Measurements from ENCODE around the gene PAPOLG. TPM values are rescaled to one million over a fixed set of nuclear protein-coding genes. Genes with fewer than 3 reads are reported as not detected.

PAPOLG gene
- total and polyA plus RNA-seq, 2 of the 4 experiments (the other 2 are of a cell fraction), result 3.5 to 12.4 TPM

- H3K4me1 ChIP-seq (ENCODE audit: control insufficient read depth, insufficient read depth, low read length), result peaks cover 2% of the 10 kb centered on the region; the same call in 1 of the 2 replicates
- H4K91ac ChIP-seq (ENCODE audit: insufficient read depth, low read depth, low read length), result no peak overlapping the region
- H3K36me3 ChIP-seq (ENCODE audit: control insufficient read depth, insufficient read depth, low read length), result peaks cover 19% of the 10 kb centered on the region
- H3K9me1 ChIP-seq (ENCODE audit: insufficient read depth, low read length), result peaks cover 2% of the 10 kb centered on the region; the same call in 1 of the 2 replicates
- TF ChIP-seq, protein P1, sequence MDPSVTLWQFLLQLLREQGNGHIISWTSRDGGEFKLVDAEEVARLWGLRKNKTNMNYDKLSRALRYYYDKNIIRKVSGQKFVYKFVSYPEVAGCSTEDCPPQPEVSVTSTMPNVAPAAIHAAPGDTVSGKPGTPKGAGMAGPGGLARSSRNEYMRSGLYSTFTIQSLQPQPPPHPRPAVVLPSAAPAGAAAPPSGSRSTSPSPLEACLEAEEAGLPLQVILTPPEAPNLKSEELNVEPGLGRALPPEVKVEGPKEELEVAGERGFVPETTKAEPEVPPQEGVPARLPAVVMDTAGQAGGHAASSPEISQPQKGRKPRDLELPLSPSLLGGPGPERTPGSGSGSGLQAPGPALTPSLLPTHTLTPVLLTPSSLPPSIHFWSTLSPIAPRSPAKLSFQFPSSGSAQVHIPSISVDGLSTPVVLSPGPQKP (IDR thresholded peaks at IDR 0.05; ENCODE audit: borderline replicate concordance, low read depth, low read length), result no peak
- TF ChIP-seq POLR2A (IDR thresholded peaks at IDR 0.05; ENCODE audit: low read depth, low read length) (no peak), MXI1 (IDR thresholded peaks at IDR 0.05; ENCODE audit: borderline replicate concordance, low read depth, low read length) (no peak), CHD1 (IDR thresholded peaks at IDR 0.05; ENCODE audit: low read depth, low read length) (no peak), MAZ (IDR thresholded peaks at IDR 0.05; ENCODE audit: borderline replicate concordance, low read depth, low read length) (no peak), CEBPB (IDR thresholded peaks at IDR 0.05; ENCODE audit: low read depth, low read length) (no peak), RAD21 (IDR thresholded peaks at IDR 0.05; ENCODE audit: low read length) (no peak), RFX5 (IDR thresholded peaks at IDR 0.05; ENCODE audit: low read depth, low read length) (no peak), USF2 (IDR thresholded peaks at IDR 0.05; ENCODE audit: low read depth, low read length) (no peak), MAFK (IDR thresholded peaks at IDR 0.05; ENCODE audit: low read depth, low read length) (no peak), NFE2L2 (IDR thresholded peaks at IDR 0.05; ENCODE audit: low read depth, low read length) (no peak), SMC3 (IDR thresholded peaks at IDR 0.05; ENCODE audit: low read depth, low read length) (no peak), FOS (IDR thresholded peaks at IDR 0.05; ENCODE audit: low read depth, low read length) (no peak), RCOR1 (IDR thresholded peaks at IDR 0.05; ENCODE audit: insufficient replicate concordance, low read length) (no peak)
- TF ChIP-seq, protein P2, sequence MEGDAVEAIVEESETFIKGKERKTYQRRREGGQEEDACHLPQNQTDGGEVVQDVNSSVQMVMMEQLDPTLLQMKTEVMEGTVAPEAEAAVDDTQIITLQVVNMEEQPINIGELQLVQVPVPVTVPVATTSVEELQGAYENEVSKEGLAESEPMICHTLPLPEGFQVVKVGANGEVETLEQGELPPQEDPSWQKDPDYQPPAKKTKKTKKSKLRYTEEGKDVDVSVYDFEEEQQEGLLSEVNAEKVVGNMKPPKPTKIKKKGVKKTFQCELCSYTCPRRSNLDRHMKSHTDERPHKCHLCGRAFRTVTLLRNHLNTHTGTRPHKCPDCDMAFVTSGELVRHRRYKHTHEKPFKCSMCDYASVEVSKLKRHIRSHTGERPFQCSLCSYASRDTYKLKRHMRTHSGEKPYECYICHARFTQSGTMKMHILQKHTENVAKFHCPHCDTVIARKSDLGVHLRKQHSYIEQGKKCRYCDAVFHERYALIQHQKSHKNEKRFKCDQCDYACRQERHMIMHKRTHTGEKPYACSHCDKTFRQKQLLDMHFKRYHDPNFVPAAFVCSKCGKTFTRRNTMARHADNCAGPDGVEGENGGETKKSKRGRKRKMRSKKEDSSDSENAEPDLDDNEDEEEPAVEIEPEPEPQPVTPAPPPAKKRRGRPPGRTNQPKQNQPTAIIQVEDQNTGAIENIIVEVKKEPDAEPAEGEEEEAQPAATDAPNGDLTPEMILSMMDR (conservative IDR thresholded peaks at IDR 0.05; ENCODE audit: low read depth, low read length), result no peak
- H3K4me3 ChIP-seq (ENCODE audit: insufficient read depth, low read depth, low read length), result no peak overlapping the region
- no peak overlapping the region for H4K8ac ChIP-seq (ENCODE audit: low read depth in 2 of 2, low read length in 2 of 2)
- dilution Hi-C loops (cut with HindIII; ENCODE audit: low sequenced_read_pairs, unreplicated experiment), result no loop called here
- H3K18ac ChIP-seq (ENCODE audit: low read depth, low read length), result no peak overlapping the region
- no peak overlapping the region for H2AFZ ChIP-seq (replicated peaks; ENCODE audit: low read length, poor library complexity)
- no peak overlapping the region for H2BK20ac ChIP-seq (ENCODE audit: low read depth, low read length)
- no peak overlapping the region for H2AK5ac ChIP-seq (ENCODE audit: low read depth, low read length)
- H2BK120ac ChIP-seq (ENCODE audit: low read depth, low read length), result no peak overlapping the region
- no peak overlapping the region for H2BK15ac ChIP-seq (ENCODE audit: low read depth, low read length)
- H3K27ac ChIP-seq (ENCODE audit: insufficient read depth, low read length), result no peak overlapping the region
- POLR2A ChIA-PET (ENCODE audit: unreplicated experiment), result no interaction called here
- H3K14ac ChIP-seq (replicated peaks; ENCODE audit: low read depth, low read length), result no peak overlapping the region
- no peaks in the 10 kb centered on the region; the same call in 1 of the 2 replicates for H4K20me1 ChIP-seq (ENCODE audit: insufficient read depth, low read length)
- no TSS peak for BruUV-seq (replicated peaks)
- H3K56ac ChIP-seq (ENCODE audit: extremely low read depth, insufficient read depth, low read length), result no peak overlapping the region
- H3K4ac ChIP-seq (ENCODE audit: low read depth, low read length), result no peak overlapping the region
- H3K4me2 ChIP-seq (ENCODE audit: low read depth, low read length), result no peak overlapping the region
- no peak overlapping the region for H2AK9ac ChIP-seq (replicated peaks; ENCODE audit: low read depth, low read length, poor library complexity)
- DNase-seq (no peak), ATAC-seq (ENCODE audit: low read depth) (no peak)
- H3K23ac ChIP-seq (ENCODE audit: low read depth, low read length), result peak overlapping the region; percentile 50; the same call in 1 of the 2 replicates
- no peak overlapping the region for H4K5ac ChIP-seq (ENCODE audit: low read depth, low read length)
- no peak overlapping the region for H2BK5ac ChIP-seq (ENCODE audit: low read depth, low read length, poor library complexity, severe bottlenecking)
- intact Hi-C loops (cut with micrococcal nuclease), result no loop called here
- H3K9me3 ChIP-seq (ENCODE audit: control insufficient read depth, insufficient read depth, low read length), result no peaks in the 10 kb centered on the region
- no CpG with 5 or more reads among the region's 1 CpG for WGBS, 2 experiments (ENCODE audit: extremely low coverage in 2 of 2, insufficient read length in 1 of 2)
- CTCF ChIA-PET, result no interaction called here
- no peaks in the 10 kb centered on the region for H3K27me3 ChIP-seq (ENCODE audit: control insufficient read depth, insufficient read depth, low read length)
- in situ Hi-C loops (cut with MboI; ENCODE audit: low sequenced_read_pairs), result no loop called here
- H3K79me1 ChIP-seq (ENCODE audit: low read depth in 1 of 2, low read length in 2 of 2), result peaks cover 12 to 36% of the 10 kb centered on the region in 2 experiments
- no peak overlapping the region for H3K9ac ChIP-seq (ENCODE audit: low read depth, low read length)
Observed at GRCh38 chr2:60759654-60760053, 3.6 kb downstream of the PAPOLG start.
